HG02852 (cell line): ENCODE measurements around the gene PTTG2.

ENCODE experiments used
- ATAC-seq: cut with Tn5 transposase; IDR thresholded peaks from one replicate; pipeline ENCODE4 v1.9.1; 2021; ENCODE audit warnings: mild to moderate bottlenecking, moderate library complexity; ENCODE audit not compliant: unreplicated experiment

PTTG2 gene

DNA sequence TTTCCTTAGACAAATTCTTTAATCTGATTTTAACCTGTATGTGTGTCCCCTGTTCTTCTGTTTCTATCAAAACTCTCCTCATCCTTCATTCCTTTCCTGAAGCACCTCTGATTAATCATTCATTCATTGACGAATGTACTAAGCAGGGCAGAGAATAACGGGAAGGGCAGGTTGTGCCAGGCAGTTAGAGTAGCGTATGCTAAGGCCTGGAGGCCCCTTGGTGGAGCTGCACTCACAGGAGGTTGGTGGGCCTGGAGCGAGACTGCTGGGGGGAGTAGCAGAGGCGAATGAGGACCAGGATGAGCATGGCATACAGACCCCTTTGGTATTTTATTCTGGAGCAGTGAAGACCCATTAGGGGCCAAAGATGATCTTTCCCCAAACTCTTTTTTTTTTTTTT is 22.5 kb downstream of the PTTG2 start:
- no peak for ATAC-seq

DNA sequence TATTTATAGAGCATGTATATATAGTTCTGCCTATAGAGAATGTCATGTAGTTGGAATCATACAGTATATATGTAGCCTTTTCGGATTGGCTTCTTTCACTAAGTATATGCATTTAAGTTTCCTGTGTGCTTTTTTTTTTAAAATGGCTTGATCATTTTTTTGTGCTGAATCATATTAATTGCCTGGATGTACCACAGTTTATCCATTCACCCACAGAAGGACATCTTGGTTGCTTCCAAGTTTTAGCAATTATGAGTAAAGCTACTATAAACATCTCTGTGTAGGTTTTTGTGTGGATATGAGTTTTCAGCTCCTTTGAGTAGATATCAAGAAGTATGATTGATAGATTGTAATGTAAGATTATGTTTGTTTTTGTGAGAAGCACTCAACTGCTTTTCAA is 23.8 kb downstream of the PTTG2 start:
- ATAC-seq: no peak

DNA sequence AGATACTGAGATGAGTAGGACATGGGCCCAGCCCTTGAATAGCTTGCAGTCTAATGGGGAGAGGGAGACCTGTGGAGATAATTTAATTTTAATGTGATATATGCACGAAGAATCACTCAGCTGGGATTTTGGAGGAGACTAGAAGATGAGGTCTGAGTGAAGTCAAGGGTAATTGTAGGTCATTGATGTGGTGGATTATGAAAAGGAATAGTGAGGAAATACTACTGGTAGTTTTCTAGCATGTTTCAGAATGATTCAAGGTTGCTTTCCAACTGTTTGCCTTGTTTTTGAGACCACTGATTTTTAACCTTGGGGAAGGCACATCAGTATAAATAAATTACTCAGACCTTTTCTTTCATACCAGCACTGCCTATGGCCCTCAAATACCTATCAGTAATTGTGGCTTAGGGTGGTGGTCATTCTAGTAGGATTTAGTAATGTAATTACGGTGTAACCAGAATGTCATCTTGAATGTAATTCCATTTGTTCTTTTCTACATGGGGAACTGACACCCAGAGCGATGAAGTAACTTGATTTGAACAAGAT is 25.6 kb downstream of the PTTG2 start:
- ATAC-seq: no peak

- no peak for ATAC-seq
Measured at GRCh38 chr4:37988670-37989069, 28.5 kb downstream of the PTTG2 start.

DNA sequence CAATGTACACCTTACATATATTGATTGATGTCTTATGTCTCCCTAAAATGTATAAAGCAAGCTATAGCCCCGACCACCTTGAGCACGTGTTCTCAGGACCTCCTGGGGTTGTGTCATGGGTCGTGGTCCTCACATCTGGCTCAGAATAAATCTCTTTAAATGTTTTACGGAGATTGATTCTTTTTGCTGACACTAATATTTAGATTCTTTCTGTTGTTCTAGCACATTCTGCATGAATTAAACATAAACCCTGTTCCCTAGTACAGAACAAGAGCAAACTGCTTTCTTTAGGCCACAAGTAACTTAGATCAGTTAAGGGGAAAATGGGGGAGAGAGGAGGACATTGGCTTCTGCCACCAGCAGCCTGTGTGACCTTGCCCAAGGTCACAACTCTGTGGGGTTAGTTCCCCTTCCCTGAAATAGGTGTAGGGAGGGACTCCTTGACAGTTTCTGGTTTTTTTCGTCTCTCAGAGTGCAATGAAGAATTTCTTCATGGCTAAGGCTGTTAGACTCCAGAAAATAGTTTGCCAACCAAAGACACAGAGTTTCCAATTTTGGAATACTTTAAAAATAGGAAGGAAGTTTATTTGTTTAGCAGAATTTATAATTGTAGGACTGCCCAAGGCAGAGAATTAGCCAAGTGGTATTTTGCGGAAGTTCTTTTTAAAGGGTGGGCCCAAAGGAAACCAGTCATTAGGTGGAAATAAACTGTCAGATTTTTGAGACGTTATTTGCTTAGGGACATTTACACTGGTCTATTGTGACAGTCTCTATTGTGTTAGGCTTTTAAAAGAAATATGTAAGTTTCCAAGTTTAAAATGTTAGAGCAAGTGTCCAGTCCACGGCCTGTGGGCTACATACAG is 29.4 kb downstream of the PTTG2 start:
- no peak for ATAC-seq

GRCh38 chr4:37990731-37991245 is 30.6 kb downstream of the PTTG2 start:
- no peak for ATAC-seq

DNA sequence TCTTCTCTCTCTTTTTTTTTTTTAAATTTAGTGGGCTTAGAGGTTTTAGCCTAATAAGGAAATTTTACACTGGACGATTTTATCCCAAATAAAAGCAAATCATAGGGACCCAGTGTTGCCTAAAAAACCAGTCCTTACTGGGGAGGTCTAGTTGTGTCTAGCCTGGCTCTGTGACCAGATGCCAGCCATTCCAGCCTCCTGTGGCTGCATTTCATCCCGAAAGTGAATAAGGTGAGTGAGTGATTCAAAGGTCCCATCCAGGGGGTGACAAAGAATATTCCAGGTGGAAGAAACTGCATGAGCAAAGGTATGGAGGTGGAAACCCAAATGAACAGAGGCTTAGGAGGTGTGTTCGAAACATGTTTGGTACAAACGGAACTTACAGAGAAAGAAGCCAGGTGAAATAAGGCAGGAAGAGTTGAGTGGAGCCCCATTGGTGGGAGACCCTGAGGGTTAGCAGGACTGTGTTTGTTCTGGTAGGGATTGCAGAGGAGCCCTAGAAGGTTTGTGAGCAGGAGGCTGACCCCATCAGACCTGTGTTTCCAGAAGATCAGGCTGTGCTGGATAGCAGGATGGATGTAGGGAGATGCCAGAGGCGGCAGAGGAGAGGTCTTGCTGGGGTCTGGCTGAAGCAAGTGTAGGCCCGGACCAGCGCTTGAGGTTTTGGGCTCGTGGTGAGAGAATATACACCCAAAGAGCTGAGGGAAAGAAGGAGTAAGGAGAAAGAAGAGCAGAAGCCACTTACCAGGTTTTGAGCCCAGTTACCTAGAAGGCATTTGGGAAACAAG is 31.6 kb downstream of the PTTG2 start:
- ATAC-seq: no peak

GRCh38 chr4:37993806-37994205 is 33.6 kb downstream of the PTTG2 start:
- ATAC-seq: no peak

- ATAC-seq: peak; percentile 71
Measured at GRCh38 chr4:37994569-37994968, 34.4 kb downstream of the PTTG2 start.

DNA sequence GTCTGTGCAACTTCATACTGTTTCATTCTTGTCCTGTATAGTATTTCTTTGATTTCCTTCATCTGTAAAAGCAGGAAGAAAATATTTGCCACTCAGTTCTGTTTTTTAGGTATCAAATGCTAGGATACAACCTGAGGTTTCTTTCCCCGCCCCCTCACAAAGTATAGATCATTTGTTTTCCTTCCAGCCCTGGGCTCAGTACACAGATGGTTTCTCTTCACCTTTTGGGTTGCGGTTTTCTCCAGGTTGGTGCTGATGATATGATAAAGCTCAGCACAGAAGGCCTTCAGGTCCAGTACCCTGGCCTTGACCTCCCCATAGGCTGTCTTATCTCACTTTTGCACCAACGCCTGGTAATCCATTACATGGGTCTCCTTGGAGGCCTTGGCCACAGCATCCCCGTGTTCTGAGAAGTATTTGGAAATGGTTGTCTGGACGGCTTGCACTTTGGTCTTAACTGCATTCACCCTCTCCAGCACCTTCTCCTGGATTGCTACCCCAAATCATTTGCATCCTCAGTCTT is 35.2 kb downstream of the PTTG2 start:
- no peak for ATAC-seq

- ATAC-seq: no peak
Measured at GRCh38 chr4:37995981-37996775, 36.0 kb downstream of the PTTG2 start.

DNA sequence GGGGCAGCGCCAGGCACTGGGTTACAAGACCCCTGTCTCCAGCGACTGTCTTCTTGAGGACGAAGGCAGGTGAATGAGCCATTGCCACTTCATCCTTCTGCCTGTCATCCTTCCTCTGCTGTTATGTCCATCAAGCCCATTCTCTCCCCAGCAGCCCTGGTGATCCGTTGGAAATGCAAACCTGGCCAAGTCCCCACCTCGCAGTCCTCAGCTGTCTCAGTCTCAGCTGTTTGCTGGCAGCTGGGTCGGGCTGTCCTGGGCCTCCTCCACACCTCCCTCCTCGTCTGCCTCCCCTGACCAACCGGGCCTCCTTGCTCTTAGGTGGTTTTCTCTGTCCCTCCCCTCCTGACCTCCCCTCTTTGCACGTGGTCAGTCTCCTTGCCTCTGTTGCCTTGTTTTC is 38.0 kb downstream of the PTTG2 start:
- no peak for ATAC-seq

DNA sequence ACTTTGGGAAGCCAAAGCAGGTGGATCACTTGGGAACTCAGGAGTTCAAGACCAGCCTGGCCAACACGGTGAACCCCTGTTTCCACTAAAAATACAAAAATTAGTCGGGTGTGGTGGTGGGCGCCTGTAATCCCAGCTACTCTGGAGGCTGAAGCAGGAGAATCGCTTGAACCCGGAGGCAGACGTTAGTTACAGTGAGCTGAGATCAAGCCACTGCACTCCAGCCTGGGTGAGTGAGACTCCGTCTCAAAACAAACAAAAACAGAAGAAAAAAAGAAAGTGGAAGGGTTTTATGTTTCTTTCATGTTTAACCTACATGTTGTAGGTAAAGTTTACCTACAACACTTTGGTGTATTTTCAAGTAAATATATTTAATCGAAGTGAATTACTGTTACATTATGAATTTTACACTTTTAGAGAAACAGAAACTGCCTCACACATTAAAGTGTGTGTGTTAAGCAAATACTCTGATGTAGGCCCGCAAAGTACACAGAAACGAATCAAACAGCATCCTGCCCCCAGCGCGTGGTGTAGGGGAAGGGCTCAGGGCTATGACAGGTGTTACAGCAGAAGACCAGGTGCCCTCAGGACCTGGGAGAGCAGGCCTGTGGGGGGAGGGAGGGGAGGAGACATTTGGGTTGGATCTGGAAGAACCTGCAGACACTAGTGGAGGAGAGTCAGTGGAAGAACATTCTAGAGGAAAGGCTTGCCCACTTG is 39.0 kb downstream of the PTTG2 start:
- no peak for ATAC-seq

GRCh38 chr4:37999965-38000364 is 39.8 kb downstream of the PTTG2 start:
- no peak for ATAC-seq

DNA sequence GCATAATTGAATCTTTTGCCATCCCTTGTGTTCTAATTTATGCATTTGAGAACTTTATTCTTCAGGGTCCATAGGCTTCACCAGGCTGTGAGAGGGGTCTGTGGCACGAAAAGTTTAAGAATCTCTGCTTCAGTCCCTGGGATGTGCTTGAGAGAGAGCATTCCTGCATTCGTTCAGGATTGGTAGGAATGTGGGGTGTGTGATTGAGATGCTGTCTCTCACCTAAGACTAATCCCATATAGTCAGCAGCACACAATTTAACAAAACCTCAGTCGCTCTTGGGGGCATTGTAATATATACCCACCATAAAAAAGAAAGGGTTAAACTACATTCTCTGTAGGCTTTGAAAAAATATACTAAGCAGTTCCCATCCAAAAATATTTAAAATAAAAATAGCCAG is 41.7 kb downstream of the PTTG2 start:
- no peak for ATAC-seq

DNA sequence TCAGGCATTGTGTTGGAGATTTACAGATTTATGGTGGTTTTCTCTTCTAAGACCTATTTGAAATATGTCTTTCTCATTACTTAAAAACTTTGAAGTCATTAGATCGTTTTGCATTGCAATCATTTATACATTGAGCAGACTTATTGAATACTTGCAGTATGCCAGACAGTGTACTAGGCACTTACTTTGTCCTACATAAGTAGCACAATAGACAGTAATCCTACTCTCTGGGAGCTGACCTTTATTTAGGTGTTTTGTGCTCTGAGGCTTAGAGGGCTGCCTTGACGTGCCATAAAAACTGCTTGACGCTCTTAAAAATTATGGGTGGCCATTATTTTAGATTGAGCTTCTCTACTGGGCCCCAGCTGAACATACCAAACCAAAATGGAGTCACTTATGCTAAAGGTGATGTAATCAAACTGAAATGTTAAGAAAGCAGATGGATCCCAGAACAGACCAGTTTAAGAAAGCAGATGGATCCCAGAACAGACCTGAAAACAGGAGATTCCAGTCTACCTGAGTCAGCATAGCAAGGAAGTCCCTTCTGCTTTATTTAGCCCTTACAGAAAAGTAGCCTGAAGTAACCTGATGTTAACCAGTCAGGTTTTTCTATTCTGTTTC is 42.4 kb downstream of the PTTG2 start:
- ATAC-seq: no peak

- no peak for ATAC-seq
Measured at GRCh38 chr4:38003102-38003501, 42.9 kb downstream of the PTTG2 start.

GRCh38 chr4:38003628-38004027 is 43.4 kb downstream of the PTTG2 start:
- no peak for ATAC-seq

DNA sequence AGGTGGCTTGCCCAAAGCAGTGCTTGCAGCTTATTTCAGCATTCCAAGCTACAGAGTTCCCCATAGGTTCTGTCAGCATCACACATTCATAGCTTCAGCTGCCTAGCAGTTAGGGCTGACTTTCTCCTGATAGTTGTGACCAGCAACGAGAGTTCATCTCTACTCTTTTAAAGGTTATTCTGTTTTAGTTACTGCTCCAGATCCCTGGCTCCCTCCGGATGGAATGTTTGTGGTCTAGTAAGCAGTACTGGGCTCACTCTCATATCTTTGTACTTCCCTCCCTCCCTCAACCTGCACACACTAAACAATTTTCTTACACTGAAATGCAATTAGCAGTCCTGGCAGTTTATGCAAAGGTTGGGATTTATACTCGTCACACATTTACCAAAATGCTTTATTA is 43.9 kb downstream of the PTTG2 start:
- no peak for ATAC-seq

DNA sequence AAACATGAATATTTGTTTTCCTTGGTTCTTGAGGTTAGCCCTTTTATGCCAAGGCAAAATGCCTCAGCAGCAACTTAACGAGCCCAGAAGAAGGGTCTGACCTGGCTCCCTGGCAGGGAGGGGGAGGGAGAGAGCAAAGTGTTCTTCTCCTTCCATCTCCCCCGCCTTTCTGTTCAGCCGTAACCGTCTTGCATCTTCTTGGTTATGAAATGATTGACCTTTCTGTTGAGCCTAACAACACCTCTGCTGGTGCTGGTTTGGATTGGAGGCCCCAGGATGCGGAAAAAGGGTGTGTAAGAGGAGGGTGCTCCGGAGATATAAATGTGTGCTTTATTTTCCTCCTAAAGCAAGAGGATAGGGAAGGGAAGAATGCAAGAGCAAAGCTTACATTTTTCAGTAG is 44.7 kb downstream of the PTTG2 start:
- ATAC-seq: no peak
